ENCODE data around the gene PRKAB2.

- no peak for TF ChIP-seq EP300 (IDR thresholded peaks at IDR 0.05)
- TF ChIP-seq POLR2A (IDR thresholded peaks at IDR 0.05): no peak
- TF ChIP-seq, protein P1, sequence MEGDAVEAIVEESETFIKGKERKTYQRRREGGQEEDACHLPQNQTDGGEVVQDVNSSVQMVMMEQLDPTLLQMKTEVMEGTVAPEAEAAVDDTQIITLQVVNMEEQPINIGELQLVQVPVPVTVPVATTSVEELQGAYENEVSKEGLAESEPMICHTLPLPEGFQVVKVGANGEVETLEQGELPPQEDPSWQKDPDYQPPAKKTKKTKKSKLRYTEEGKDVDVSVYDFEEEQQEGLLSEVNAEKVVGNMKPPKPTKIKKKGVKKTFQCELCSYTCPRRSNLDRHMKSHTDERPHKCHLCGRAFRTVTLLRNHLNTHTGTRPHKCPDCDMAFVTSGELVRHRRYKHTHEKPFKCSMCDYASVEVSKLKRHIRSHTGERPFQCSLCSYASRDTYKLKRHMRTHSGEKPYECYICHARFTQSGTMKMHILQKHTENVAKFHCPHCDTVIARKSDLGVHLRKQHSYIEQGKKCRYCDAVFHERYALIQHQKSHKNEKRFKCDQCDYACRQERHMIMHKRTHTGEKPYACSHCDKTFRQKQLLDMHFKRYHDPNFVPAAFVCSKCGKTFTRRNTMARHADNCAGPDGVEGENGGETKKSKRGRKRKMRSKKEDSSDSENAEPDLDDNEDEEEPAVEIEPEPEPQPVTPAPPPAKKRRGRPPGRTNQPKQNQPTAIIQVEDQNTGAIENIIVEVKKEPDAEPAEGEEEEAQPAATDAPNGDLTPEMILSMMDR (IDR thresholded peaks at IDR 0.05): no peak
Measured at GRCh38 chr1:147211577-147211976, 39.3 kb upstream of the PRKAB2 start.

All from stomach (tissue), 4 donors.